CD4-positive, alpha-beta T cell treated with Interleukin-21 for 1 hour (primary cell): ENCODE measurements around the gene KRTAP6-2.

Experiments
- DNase-seq: peaks from one replicate; pipeline ENCODE4 v3.0.0-alpha.2; 2020

KRTAP6-2 gene

GRCh38 chr21:30598802-30599201, at the start of gene KRTAP6-2:
Gene KRTAP6-2 (minus strand): TSS chr21:30598902. CDS start chr21:30598874, 28 bp downstream.
- no peak for DNase-seq

DNA sequence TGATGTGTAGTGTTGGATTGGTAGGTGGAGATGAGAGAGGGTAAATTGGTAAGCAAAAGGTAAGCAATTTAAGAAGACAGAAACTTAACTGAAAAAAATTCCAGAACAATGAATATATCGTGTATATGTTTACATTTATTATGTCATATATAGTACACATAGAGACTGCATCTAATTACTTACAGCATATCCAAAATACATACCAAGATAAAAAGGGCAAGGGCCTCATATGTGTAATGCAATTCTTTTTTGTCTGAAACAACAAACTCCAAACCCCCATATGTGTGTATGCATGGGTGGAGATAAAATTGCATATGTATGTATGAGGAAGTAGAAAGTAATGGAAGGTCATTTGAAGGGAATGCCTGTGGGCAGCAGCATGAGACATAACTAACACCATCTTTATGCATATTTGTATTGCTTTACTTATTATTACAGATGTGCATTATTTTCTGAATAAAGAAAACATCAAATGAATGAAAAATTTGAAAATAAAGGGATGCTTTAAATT, 48.3 kb upstream of the KRTAP6-2 start:
- no peak for DNase-seq

DNA sequence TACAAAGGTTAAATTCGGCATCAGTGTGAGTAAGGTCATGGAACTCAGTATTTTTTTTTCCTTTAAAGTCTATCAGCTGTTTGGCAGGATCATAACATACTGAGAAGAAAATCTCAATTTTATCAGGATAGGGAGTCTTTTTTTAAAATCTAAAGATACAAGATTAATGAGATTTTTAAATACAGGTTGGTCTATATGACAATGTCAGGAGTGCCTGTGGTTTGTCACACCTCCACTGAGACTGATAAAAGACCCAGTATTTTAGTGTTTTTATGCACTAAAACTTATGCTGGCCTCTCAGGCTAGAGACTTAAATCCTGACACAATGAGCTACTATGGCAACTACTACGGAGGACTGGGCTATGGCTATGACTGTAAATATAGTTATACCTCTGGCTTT, 43.9 kb upstream of the KRTAP6-2 start, which contains the start of gene KRTAP20-3:
Gene KRTAP20-3, plus strand, starts transcription at position 301 of the 400 bp plus-strand sequence.
- DNase-seq, result no peak

- no peak for DNase-seq
These were observed 40.0 kb upstream of the KRTAP6-2 start for GRCh38 chr21:30638686-30639085.

- no peak for DNase-seq
These were observed 36.2 kb upstream of the KRTAP6-2 start, which contains the start of gene KRTAP20-2 for GRCh38 chr21:30634906-30635305. Gene KRTAP20-2 (plus strand): TSS chr21:30635206. CDS start chr21:30635264, 58 bp downstream.

GRCh38 chr21:30629200-30629599, 30.5 kb upstream of the KRTAP6-2 start:
- DNase-seq, result no peak

- no peak for DNase-seq
These were observed 29.4 kb upstream of the KRTAP6-2 start for GRCh38 chr21:30628109-30628508.

- no peak for DNase-seq
These were observed 26.9 kb upstream of the KRTAP6-2 start for GRCh38 chr21:30625449-30626165.

DNA sequence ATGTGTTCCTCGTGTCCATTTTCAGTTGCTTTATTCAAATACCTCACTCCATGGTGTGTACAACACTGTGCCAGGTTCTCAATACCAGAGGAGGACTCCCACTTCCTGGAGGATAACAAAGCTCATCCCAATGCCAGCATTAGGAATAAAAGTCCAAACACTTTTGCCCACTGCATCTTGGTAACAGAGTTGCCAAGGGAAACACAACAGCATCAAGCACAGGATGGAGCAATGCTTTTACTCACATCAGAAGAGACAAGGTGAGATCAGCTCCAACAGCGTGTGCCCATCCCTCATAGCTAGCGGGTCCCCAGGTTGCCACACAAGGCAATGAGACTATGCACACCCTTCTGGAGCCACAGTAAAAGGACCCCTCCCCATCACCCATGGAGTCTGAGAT, 24.7 kb upstream of the KRTAP6-2 start:
- DNase-seq, result no peak

DNA sequence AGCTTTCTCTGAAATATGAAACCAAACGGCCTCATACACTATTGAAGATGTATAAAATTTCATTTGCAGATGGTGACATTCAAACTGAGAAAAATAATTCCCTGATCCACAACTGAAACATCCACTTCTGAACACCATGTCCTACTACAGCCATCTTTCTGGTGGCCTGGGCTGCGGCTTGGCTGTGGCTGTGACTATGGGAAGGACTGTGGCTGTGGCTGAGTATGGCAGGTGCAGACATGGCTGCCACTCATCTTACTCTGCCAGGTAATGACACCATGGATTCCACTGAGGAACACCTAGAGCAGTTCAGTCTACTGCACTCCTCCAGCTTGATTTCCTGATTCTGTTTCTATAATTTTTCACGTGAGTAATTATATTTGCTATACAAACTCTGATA, 21.8 kb upstream of the KRTAP6-2 start, which contains the start of gene KRTAP20-4:
Gene KRTAP20-4, plus strand, starts transcription at position 106 of the 400 bp plus-strand sequence.
- no peak for DNase-seq

DNA sequence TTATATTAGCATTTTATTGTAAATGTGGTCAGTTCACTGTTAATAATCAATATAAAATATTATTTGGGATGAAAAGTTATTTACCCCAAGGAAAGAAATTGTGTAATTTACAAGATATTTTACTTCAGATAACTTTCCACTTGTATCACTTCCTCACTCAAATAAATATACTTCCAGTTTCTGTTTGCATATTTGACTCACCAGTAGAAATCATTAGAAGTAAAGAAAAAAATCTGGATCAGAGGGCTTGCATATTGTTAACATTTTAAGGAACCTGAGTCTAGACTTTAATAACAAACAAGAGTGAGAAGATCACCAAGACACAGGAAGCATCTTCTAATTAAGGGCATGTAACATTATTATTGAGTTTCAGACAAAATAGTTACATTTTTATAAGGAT, 21.4 kb upstream of the KRTAP6-2 start:
- DNase-seq, result no peak

GRCh38 chr21:30616125-30616524, 17.4 kb upstream of the KRTAP6-2 start, which contains the start of gene KRTAP20-1:
Gene KRTAP20-1 (plus strand): TSS chr21:30616425. CDS start chr21:30616455, 30 bp downstream.
- DNase-seq, result no peak

DNA sequence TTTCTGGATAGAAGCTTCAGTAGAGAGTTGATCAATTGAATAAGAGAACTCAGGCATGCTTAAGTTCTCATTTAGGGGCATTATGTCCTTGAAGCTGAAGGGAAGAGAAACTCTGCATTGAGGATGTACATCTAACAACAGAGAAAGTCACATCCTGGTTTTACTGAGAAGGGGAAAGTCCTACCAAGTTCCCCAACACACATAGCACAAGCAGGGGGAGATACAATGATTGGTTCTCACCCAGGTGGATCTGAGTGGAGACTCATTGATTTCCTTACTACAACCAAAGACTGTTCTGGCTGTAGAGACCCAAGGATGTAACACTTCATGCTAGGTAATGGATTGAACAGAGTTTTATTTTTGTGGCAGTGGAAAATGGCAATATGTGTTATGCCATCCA, 16.5 kb upstream of the KRTAP6-2 start:
- DNase-seq, result no peak

GRCh38 chr21:30613836-30614235, 15.1 kb upstream of the KRTAP6-2 start, which contains the start of gene KRTAP6-1:
Gene KRTAP6-1 (minus strand): TSS chr21:30613930. CDS start chr21:30613904, 26 bp downstream.
- DNase-seq, result no peak

DNA sequence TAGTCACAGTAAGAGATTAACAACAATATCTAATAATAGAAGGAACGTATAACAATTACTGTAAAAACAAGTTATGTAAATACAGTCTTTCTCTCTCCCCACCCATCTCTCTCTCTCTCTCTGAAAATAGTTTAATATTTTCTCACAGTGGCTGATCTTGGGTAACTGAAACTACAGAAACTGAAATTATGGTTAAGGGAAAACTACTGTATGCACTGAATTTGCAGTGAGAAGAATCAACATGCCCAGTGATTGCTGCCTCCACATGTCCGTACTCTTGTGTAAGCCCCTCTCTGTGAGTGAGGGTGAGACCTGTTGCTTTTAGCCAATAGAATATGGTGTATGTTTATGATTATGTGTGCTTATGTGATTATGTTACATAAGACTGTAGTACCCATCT, 13.4 kb upstream of the KRTAP6-2 start:
- DNase-seq, result no peak

DNA sequence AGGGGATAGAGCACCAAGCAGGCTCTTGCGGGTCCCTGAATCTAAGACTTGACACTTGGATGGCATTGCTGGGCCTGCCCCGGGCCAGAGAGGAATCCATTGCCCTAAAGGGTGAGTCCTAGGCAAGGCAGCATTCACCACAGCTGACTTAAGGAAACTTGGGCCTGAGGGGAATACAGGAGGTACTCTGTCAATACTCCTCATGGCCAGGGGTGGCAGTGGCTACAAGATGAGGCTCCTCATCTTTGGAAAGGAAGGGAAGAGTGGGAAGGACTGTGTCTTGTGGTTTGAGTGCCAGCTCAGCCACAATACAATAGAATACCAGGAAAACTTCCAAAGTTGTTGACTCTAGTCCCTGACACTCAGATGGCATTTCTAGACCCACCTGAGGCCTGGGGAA, 7.3 kb upstream of the KRTAP6-2 start:
- DNase-seq, result no peak

DNA sequence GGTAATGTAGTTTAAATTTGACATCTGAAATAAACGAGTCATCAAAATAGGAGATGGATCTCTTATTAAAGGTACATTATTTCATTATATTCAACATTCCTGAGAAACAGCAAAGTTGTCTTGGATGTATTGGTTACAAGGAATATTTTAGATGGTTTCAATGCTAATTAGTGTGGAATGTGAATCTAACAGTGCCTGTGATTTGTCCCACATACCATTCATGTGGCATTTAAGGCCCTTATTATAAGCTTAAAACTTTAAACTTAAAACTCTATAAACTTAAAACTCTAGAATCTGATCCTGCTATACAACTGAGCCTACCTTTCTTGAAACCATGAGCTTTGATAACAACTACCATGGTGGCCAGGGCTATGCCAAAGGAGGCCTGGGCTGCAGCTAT, 2.1 kb upstream of the KRTAP6-2 start, which contains the start of gene KRTAP22-1:
Gene KRTAP22-1, plus strand, starts transcription at position 301 of the 400 bp plus-strand sequence.
- DNase-seq, result no peak

DNA sequence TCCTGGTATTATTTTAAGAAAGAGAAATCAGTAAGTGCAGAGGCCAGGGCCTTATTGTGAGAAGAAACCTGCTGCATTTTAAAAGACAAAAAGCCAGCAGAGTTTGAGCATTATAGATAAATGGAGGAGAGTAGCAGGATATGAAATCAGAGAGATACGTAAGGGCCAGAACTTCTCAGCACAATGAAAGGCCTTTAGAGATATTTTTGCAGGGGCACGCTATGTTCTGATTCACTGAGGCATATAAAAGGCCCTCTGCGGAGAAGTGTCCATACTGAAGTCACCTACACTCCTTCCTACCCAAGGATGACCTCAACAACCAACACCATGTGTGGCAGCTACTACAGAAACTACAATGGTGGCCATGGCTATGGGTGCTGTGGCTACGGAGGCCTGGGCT, 6.6 kb downstream of the KRTAP6-2 start, which contains the start of gene KRTAP6-3:
Gene KRTAP6-3, plus strand, starts transcription at position 301 of the 400 bp plus-strand sequence. Its CDS starts 6 bp downstream, at position 307.
- DNase-seq, result no peak

GRCh38 chr21:30590297-30590696, 8.4 kb downstream of the KRTAP6-2 start, which contains the start of gene KRTAP22-2:
Gene KRTAP22-2 (minus strand): TSS chr21:30590397.
- DNase-seq, result no peak

DNA sequence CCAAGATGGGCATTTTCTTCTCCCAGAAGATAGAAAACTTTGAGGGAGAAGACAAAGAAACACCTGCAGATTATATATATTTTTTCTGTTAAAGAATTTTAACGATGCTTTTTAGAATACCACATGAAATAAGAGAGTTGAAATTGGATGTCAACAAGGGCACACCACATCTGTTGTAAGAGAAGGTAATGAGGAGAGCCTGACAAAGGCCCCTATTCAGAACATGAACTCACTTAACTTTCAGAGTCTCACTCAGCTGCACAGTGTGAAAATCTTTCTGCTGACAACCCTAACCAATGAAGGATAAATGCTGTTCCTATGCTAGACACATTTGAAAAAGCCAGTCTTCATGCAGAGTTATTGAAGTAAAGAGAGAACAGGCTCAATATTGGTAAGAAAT, 15.8 kb downstream of the KRTAP6-2 start:
- no peak for DNase-seq

DNA sequence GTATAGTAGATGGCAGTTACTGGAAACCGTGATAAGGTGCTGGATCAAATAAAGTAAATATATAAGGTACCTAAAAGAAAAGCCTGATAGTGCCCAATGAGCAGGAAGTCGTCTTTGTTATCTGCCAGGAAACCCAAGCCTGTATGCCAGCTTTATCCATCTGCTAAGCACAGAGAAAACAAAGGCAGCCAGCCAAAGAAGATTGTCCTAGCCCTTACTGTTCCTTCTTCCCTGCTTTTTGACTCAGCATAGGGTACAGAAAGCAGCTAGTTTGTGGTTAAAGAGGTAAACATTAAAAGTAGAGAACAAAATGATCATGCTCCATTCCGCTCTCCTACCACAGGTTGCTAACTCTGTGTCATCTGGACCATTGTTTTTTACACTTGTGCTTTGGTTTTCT, 18.6 kb downstream of the KRTAP6-2 start:
- DNase-seq, result no peak

DNA sequence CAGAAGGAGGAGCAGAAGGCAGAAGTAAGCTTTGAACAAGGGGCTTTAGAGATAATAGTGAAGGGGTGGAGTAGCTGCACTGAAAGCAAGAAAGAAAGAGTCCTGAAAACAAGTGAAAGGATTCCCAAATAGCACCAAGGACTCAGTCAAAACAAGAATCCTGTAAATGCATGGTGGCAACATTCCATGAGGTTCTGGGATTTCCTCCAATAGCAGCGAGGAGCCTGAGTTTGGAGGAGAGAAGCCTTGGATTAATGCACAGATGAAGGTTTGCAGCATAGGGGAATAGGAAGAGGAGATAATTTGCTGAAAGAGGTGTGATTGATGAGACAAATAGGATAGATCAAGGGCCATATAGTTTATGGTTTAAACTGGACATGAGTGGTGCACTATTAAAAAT, 19.4 kb downstream of the KRTAP6-2 start:
- no peak for DNase-seq

GRCh38 chr21:30577766-30578165, 20.9 kb downstream of the KRTAP6-2 start:
- DNase-seq, result no peak

DNA sequence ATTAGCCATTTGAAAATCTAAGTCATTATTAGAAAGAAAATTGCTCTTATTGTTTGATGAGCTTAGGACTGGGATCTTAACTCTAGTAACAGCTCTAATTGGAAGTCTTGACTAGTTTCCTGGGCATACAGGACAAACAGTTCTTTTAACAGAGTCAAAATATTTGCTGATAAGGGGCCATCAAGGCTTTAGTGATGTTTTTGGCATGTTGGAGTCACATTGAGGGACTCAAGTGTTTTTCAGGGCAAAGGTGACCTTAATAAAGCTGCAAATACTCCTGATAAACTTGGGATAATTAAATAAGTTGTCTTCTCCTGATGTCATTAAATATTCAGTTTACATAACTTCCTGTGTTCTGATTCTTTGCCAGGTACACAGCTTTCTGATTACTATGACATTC, 31.1 kb downstream of the KRTAP6-2 start:
- DNase-seq, result no peak
